Thyroid gland (tissue), 4 donors: Measurements from ENCODE around the gene CRACR2B.

Experiments used
- CTCF ChIP-seq, 6 experiments: fragments of 200-600 bp in 3 of 6; fragments of 450-650 bp in 3 of 6; sonication (generic) in 3 of 6; IDR thresholded peaks; one replicate each; pipeline ENCODE4 v1.5.1; 2016 to 2019; ENCODE audit warnings: antibody characterized with exemption in 6 of 6, mild to moderate bottlenecking in 2 of 6, inconsistent platforms in 1 of 6, moderate library complexity in 1 of 6
- POLR2A ChIP-seq, 2 donors: fragments of 450-650 bp; IDR thresholded peaks; one replicate each; pipeline ENCODE4 v1.6.1; 2017; ENCODE audit warnings: antibody characterized with exemption in 2 of 2, mild to moderate bottlenecking in 2 of 2, moderate library complexity in 1 of 2

- TF ChIP-seq CTCF (IDR thresholded peaks at IDR 0.05), result no peak
- no peak for TF ChIP-seq POLR2A (IDR thresholded peaks at IDR 0.05)
These were observed 26.1 kb downstream of the CRACR2B start for GRCh38 chr11:853682-854448.
